SK-N-SH treated with all-trans-retinoic acid at 6 μM for 48 hours (cell line): ENCODE measurements around the gene ARPC1A.

Experiments
- CSRNP3 ChIP-seq: fragments of 250-450 bp; sonication (Bioruptor Pico); IDR thresholded peaks from 2 replicates; pipeline ENCODE4 v1.5.1; 2021; ENCODE audit warnings: mild to moderate bottlenecking, moderate library complexity
- RARB ChIP-seq: fragments of 250-450 bp; sonication (Bioruptor Pico); IDR thresholded peaks from 2 replicates; pipeline ENCODE4 v1.8.0; 2021; ENCODE audit warnings: mild to moderate bottlenecking, moderate library complexity
- TSHZ2 ChIP-seq: fragments of 250-450 bp; sonication (Bioruptor Pico); IDR thresholded peaks from 2 replicates; pipeline ENCODE4 v1.5.0; 2020; ENCODE audit warnings: mild to moderate bottlenecking, moderate library complexity
- ZNF8 ChIP-seq: fragments of 450-650 bp; formaldehyde crosslinking; IDR thresholded peaks from 2 replicates; pipeline ENCODE4 v1.5.0; 2020; ENCODE audit warnings: mild to moderate bottlenecking, moderate library complexity
- TF ChIP-seq, protein P1 (sequence below): fragments of 250-450 bp; sonication (Bioruptor Pico); IDR thresholded peaks from 2 replicates; pipeline ENCODE4 v1.8.0; 2020; ENCODE audit warnings: mild to moderate bottlenecking, moderate library complexity, borderline replicate concordance

DNA sequence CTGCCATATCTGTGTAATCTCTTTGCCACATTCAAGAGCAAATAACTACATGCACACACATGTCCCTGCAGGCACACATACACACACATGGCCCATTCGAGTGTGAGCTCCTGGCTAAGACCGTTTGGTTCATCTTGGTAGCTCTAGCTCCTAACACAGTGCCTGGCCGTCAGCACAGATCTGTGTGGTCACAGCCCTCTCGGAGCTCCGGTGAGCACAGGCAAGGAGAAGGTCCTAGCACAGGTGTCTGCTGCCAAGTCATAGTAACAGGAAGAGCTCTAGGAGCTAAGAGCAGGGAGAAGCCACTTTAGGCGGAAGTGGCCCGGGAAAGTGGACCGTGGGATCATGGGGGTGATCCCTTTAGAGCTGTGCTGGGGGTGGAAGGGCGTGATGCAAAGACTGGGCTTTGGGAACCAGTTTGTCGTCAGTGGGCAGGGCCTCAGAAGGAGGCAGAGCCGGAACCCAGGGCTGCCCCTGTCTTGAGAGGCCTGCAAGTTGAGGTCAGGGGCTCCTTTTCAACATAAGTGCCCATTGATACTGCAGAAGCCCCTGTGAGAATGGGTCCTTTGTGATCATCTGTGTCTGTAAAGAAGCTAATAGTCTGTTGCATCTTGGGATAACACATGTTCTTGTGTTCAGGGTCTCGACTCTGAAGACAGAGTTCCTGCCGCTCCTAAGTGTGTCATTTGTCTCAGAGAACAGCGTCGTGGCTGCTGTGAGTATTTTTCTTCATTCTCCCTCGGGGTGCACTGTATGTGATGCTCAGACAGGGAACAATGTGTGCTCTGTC, 32.2 kb downstream of the ARPC1A start:
- TF ChIP-seq CSRNP3 (CRISPR knock-in tag) (no peak), ZNF8 (CRISPR knock-in tag) (no peak), RARB (CRISPR knock-in tag) (no peak), TSHZ2 (CRISPR knock-in tag) (no peak)
- TF ChIP-seq, protein P1, sequence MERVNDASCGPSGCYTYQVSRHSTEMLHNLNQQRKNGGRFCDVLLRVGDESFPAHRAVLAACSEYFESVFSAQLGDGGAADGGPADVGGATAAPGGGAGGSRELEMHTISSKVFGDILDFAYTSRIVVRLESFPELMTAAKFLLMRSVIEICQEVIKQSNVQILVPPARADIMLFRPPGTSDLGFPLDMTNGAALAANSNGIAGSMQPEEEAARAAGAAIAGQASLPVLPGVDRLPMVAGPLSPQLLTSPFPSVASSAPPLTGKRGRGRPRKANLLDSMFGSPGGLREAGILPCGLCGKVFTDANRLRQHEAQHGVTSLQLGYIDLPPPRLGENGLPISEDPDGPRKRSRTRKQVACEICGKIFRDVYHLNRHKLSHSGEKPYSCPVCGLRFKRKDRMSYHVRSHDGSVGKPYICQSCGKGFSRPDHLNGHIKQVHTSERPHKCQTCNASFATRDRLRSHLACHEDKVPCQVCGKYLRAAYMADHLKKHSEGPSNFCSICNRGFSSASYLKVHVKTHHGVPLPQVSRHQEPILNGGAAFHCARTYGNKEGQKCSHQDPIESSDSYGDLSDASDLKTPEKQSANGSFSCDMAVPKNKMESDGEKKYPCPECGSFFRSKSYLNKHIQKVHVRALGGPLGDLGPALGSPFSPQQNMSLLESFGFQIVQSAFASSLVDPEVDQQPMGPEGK (CRISPR knock-in tag) = no peak
